Calu3 (cell line): Measurements from ENCODE around the gene MRPS9. TPM values are rescaled to one million over a fixed set of nuclear protein-coding genes. Genes with fewer than 3 reads are reported as not detected.

Source experiments
- BruUV-seq: library from RNA; stranded (reverse); fragments of 400-500 nt; replicated peaks from 2 replicates; lab custom pipeline; 2021; lab: Mats Ljungman, UMichigan
- CTCF ChIA-PET: fragments of 300-600 bp; sonication (Branson Sonifier 250); formaldehyde crosslinking; loops from one replicate; lab custom pipeline; 2022; ENCODE audit warnings: antibody characterized with exemption; lab: Charles Lee
- DNase-seq: peaks from one replicate; pipeline ENCODE4 v3.0.0; 2022
- H3K27ac Mint-ChIP-seq: one replicate; pipeline ENCODE4 v1.8.0; 2022; ENCODE audit warnings: mixed read lengths; ENCODE audit not compliant: unreplicated experiment
- H3K27me3 Mint-ChIP-seq: one replicate; pipeline ENCODE4 v1.8.0; 2022; ENCODE audit warnings: mixed read lengths; ENCODE audit not compliant: unreplicated experiment
- H3K36me3 Mint-ChIP-seq: one replicate; pipeline ENCODE4 v1.8.0; 2022; ENCODE audit warnings: mild to moderate bottlenecking, moderate library complexity, mixed read lengths; ENCODE audit not compliant: insufficient read depth, unreplicated experiment
- H3K4me1 Mint-ChIP-seq: one replicate; pipeline ENCODE4 v1.8.0; 2022; ENCODE audit warnings: mild to moderate bottlenecking, low read depth, mixed read lengths; ENCODE audit not compliant: unreplicated experiment
- H3K4me3 Mint-ChIP-seq: one replicate; pipeline ENCODE4 v1.8.0; 2022; ENCODE audit warnings: mild to moderate bottlenecking, low read depth, moderate library complexity, mixed read lengths; ENCODE audit not compliant: unreplicated experiment
- H3K9me3 Mint-ChIP-seq: one replicate; pipeline ENCODE4 v1.8.0; 2022; ENCODE audit warnings: low read depth, mixed read lengths; ENCODE audit not compliant: unreplicated experiment
- intact Hi-C: fragments of 100-400 bp; cut with micrococcal nuclease; formaldehyde crosslinking; loops from one replicate; pipeline ENCODE4 v1.10.0; 2022; ENCODE audit not compliant: unreplicated experiment
- total RNA-seq: library from RNA; stranded (reverse); gene quantifications from 2 replicates; pipeline ENCODE4 v1.2.3, GENCODE V29; 2022
- TF ChIP-seq, protein P1 (sequence below): fragments of 200-600 bp; IDR thresholded peaks from one replicate; pipeline ENCODE4 v1.8.0; 2022; ENCODE audit warnings: antibody characterized with exemption; ENCODE audit not compliant: unreplicated experiment

Gene MRPS9
- total RNA-seq, 1 experiment from 2014 or later = 33.9 TPM

DNA sequence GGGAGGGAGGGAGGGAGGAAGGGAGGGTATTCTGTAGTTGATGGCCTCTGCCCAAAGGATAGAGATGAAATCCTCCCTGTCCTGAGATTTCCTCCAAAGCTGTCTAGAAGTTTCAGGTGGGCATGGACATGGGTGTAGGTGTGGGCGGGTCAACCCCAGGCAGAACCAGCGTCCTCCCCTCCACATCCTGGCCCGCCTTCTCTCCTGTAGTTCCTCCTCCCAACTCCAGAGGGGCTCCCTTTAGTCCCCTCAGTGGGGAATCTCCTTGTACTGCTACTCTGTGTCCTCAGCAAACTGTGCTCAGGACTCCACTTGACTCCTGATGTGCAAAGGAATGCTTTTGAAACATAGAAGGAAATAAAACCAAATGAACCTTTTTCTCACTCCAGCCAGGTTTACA, 88.1 kb downstream of the MRPS9 start:
- intact Hi-C loops = no loop called here
- no TSS peak for BruUV-seq

DNA sequence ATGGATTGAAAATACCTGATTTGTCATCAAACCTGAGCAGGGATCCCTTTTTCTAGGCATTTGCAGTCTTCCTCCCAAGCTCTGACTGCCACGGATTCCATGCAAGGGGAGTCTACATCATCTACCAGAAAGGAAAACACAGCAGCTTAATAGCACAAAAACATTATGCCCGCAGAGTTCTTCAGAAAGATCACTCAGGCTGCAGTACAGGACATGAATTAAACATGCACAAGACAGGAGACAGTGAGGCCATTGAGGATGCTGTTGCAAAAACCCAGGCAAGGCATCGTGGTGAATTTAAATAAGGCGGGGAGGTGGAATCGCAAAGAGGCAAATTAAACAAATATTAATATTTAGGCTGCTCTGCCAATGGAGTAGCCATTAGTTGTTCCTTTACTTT, 88.5 kb downstream of the MRPS9 start:
- intact Hi-C loops = no loop called here
- TF ChIP-seq, protein P1, sequence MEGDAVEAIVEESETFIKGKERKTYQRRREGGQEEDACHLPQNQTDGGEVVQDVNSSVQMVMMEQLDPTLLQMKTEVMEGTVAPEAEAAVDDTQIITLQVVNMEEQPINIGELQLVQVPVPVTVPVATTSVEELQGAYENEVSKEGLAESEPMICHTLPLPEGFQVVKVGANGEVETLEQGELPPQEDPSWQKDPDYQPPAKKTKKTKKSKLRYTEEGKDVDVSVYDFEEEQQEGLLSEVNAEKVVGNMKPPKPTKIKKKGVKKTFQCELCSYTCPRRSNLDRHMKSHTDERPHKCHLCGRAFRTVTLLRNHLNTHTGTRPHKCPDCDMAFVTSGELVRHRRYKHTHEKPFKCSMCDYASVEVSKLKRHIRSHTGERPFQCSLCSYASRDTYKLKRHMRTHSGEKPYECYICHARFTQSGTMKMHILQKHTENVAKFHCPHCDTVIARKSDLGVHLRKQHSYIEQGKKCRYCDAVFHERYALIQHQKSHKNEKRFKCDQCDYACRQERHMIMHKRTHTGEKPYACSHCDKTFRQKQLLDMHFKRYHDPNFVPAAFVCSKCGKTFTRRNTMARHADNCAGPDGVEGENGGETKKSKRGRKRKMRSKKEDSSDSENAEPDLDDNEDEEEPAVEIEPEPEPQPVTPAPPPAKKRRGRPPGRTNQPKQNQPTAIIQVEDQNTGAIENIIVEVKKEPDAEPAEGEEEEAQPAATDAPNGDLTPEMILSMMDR = no peak
- no peaks in the 10 kb centered on the region for H3K9me3 Mint-ChIP-seq
- no peak overlapping the region for H3K4me3 Mint-ChIP-seq
- CTCF ChIA-PET = no interaction called here
- H3K36me3 Mint-ChIP-seq = no peaks in the 10 kb centered on the region
- no peaks in the 10 kb centered on the region for H3K4me1 Mint-ChIP-seq
- BruUV-seq = no TSS peak
- no peak for DNase-seq
- no peak overlapping the region for H3K27ac Mint-ChIP-seq
- H3K27me3 Mint-ChIP-seq = peaks cover 62% of the 10 kb centered on the region

More for the DNA sequence above, 88.1 kb downstream of the MRPS9 start:
- Mint-ChIP-seq H3K4me1 (no peaks in the 10 kb centered on the region), H3K9me3 (no peaks in the 10 kb centered on the region), H3K36me3 (no peaks in the 10 kb centered on the region), H3K4me3 (no peak overlapping the region), H3K27me3 (peaks cover 58% of the 10 kb centered on the region), H3K27ac (no peak overlapping the region)
- CTCF ChIA-PET = interaction anchor here (0.8 kb wide), 1 partner anchor 18 kb away, joined by 7 read pairs; no protein-coding TSS in a partner anchor
- TF ChIP-seq, protein P1 = no peak
- no peak for DNase-seq

DNA sequence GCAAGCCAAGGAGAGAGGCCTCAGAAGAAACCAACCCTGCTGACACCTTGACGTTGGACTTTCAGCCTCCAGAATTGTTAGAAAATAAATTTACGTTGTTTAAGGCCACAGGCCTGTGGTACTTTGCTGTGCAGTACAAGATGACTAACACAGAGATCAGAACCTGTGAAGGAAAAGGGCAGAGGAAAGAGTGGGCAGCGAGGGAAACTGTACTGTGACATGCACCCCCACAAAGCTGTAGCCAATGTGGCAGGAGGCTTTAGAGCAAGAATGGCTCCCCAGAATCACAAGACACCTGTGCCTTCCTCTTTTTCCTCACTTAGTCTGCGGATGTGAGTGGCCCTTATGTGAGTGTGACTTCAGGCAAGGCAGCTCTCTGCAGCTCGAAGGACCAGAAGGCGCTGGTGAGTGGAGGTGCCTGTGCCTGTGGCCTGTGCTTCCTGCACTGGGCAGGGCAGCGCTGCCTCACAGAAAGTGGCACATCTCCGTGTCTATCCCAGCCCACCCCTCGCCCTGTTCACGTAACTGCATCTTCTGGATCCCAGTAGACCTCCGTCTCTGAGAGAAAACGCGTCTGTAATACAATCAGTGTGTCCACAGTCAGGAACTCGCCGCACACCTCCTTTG, 89.5 kb downstream of the MRPS9 start:
- Mint-ChIP-seq H3K9me3 (no peaks in the 10 kb centered on the region), H3K27ac (no peak overlapping the region), H3K4me3 (no peak overlapping the region), H3K4me1 (no peaks in the 10 kb centered on the region), H3K36me3 (no peaks in the 10 kb centered on the region), H3K27me3 (peaks cover 72% of the 10 kb centered on the region)
- no peak for DNase-seq
- intact Hi-C loops = no loop called here
- TF ChIP-seq, protein P1 = no peak
- BruUV-seq = no TSS peak
- CTCF ChIA-PET = no interaction called here

DNA sequence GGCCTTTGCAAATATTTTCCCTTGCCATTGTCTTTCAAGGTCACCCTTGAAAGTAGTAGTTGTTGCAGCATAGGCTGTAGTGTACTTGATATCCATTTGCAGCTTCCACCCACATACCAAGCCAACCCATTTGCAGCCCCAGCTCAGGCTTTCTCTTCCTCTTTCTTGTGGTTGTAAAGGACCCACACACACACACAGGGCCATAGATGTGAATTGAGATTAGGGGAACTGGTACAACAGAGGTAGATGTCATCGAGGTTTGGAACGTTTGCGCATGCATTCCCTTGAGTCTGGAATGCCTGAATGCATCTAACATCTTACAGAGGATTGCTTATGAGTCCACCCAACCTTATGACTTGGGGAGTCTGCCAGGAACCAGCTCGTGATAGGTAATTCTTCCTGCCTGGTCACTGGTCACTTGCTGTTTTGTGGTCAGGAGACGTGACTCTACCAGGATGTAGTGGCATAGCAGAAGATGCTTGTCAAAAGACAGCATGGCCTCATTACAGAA, 91.9 kb downstream of the MRPS9 start:
- H3K4me1 Mint-ChIP-seq = no peaks in the 10 kb centered on the region
- no peak overlapping the region for H3K4me3 Mint-ChIP-seq
- BruUV-seq = no TSS peak
- TF ChIP-seq, protein P1 = no peak
- DNase-seq = no peak
- H3K27ac Mint-ChIP-seq = no peak overlapping the region
- H3K9me3 Mint-ChIP-seq = no peaks in the 10 kb centered on the region
- H3K27me3 Mint-ChIP-seq = peaks cover 96% of the 10 kb centered on the region
- intact Hi-C loops = no loop called here
- H3K36me3 Mint-ChIP-seq = no peaks in the 10 kb centered on the region
- CTCF ChIA-PET = no interaction called here
